ENCODE results near the gene MAP3K8. TPM values are rescaled to one million over a fixed set of nuclear protein-coding genes. Genes with fewer than 3 reads are reported as not detected.
A peak's percentile ranks its signal among the peaks of the same experiment; 100 is the strongest.

The MAP3K8 gene
- total and polyA plus RNA-seq, 9 of the 15 experiments (the other 6 are each of a cell fraction or from before 2014, with no cell fraction given), result 6.9 to 23.6 (median 13.6) TPM

DNA sequence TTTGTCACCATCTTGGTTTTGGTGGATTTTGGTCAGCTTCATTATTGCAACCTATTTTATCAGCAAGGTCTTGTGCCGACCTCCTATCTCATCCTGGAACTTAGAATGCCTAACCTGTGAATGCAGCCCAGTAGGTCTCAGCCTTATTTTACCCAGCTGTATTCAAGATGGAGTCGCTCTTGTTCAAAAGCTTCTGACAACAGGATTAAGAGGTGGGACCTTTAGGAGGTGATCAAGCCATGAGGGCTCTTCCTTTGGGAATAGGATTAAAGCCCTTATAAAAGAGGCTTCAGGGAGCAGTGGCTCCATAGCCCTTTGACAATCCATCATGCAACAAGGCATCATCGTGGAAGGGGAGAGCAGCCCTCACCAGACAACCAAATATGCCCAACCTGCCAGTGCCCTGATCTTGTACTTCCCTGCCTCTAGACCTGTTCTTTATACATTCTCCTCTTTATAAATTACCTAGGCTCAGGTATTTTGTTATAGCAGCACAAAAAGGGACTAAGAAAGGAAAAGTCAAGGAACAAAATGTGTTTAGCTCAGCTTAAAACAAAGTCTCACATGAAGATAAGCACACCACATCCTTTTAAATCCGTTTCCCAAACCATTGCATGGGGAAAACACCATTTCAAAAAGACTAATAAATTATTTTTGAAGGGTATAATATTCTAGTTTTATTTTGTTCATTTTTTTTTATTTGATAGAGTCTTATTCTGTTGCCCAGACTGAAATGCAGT, 8.5 kb upstream of the MAP3K8 start:
- no TSS peak for BruUV-seq (replicated peaks)
- Histone ChIP-seq H3K4me1 (replicated peaks in 1 of 2; ENCODE audit: control insufficient read depth in 2 of 2, insufficient read depth in 2 of 2, low read length in 2 of 2) (peaks cover 11 to 29% of the 10 kb centered on the region in 2 experiments; a peak in 4 of 5 replicates), H3K36me3 (ENCODE audit: control insufficient read depth, insufficient read depth, low read length) (no peaks in the 10 kb centered on the region), H3K9me1 (ENCODE audit: control insufficient read depth, insufficient read depth, low read length) (no peaks in the 10 kb centered on the region), H3K4me2 (ENCODE audit: insufficient read depth, low read length) (no peak overlapping the region), H4K20me1 (replicated peaks; ENCODE audit: control insufficient read depth, insufficient read depth, low read length) (no peaks in the 10 kb centered on the region), H3K4me3 (no peak overlapping the region), H3K27me3 (ENCODE audit: control insufficient read depth in 2 of 2, insufficient read depth in 2 of 2, low read length in 2 of 2) (no peaks in the 10 kb centered on the region), H3K27ac (ENCODE audit: extremely low read depth, low read depth, low read length) (no peak overlapping the region), H3K9me3 (replicated peaks; ENCODE audit: control insufficient read depth, insufficient read depth, low read depth, low read length) (no peaks in the 10 kb centered on the region), H2AFZ (ENCODE audit: low read depth, low read length) (no peak overlapping the region), H3K79me2 (ENCODE audit: control insufficient read depth, insufficient read depth, low read length) (no peaks in the 10 kb centered on the region), H3K9ac (ENCODE audit: insufficient read depth in 1 of 2, low read depth in 2 of 2, low read length in 2 of 2) (no peak overlapping the region)
- DNase-seq (ENCODE audit: extremely low read depth in 1 of 4, low spot score in 3 of 4), result no peak
- WGBS (ENCODE audit: insufficient coverage, low coverage, missing lambda C conversion rate), result 59% methylated on average over 4 of the region's 4 CpGs
- ChIA-PET CTCF (ENCODE audit: low intra/inter-chr PET ratio) (no interaction called here), POLR2A (interaction anchor here (0.7 to 0.8 kb wide), 3 partner anchors 8 to 24 kb away, joined by 3 to 4 read pairs (median 3); no protein-coding TSS in a partner anchor)
- intact Hi-C loops (cut with micrococcal nuclease), result no loop called here
- FAIRE-seq, result no peak
- in situ Hi-C loops (cut with MboI), result no loop called here
- ATAC-seq, result no peak
- no peak for TF ChIP-seq SMARCB1 (IDR thresholded peaks at IDR 0.05; ENCODE audit: insufficient read length, low read depth)
- 0 out of 2 replicates have a peak, but pooled peaks have one; percentile 49 for TF ChIP-seq PPARD (CRISPR knock-in tag; IDR thresholded peaks at IDR 0.05)
- TF ChIP-seq MAFF (IDR thresholded peaks at IDR 0.05; ENCODE audit: low read length), result 0 out of 2 replicates have a peak, but pooled peaks have one; percentile 6
- TF ChIP-seq PTRF (tag; IDR thresholded peaks at IDR 0.05), result peak; percentile 94
- peak; percentile 72; the same call in 1 of the 2 replicates for TF ChIP-seq ZNF444 (CRISPR knock-in tag; IDR thresholded peaks at IDR 0.05)
- TF ChIP-seq DACH1 (IDR thresholded peaks at IDR 0.05; ENCODE audit: partially characterized antibody), result no peak
- peak; percentile 93 for TF ChIP-seq MECOM (CRISPR knock-in tag; IDR thresholded peaks at IDR 0.05)
- TF ChIP-seq, protein P1, sequence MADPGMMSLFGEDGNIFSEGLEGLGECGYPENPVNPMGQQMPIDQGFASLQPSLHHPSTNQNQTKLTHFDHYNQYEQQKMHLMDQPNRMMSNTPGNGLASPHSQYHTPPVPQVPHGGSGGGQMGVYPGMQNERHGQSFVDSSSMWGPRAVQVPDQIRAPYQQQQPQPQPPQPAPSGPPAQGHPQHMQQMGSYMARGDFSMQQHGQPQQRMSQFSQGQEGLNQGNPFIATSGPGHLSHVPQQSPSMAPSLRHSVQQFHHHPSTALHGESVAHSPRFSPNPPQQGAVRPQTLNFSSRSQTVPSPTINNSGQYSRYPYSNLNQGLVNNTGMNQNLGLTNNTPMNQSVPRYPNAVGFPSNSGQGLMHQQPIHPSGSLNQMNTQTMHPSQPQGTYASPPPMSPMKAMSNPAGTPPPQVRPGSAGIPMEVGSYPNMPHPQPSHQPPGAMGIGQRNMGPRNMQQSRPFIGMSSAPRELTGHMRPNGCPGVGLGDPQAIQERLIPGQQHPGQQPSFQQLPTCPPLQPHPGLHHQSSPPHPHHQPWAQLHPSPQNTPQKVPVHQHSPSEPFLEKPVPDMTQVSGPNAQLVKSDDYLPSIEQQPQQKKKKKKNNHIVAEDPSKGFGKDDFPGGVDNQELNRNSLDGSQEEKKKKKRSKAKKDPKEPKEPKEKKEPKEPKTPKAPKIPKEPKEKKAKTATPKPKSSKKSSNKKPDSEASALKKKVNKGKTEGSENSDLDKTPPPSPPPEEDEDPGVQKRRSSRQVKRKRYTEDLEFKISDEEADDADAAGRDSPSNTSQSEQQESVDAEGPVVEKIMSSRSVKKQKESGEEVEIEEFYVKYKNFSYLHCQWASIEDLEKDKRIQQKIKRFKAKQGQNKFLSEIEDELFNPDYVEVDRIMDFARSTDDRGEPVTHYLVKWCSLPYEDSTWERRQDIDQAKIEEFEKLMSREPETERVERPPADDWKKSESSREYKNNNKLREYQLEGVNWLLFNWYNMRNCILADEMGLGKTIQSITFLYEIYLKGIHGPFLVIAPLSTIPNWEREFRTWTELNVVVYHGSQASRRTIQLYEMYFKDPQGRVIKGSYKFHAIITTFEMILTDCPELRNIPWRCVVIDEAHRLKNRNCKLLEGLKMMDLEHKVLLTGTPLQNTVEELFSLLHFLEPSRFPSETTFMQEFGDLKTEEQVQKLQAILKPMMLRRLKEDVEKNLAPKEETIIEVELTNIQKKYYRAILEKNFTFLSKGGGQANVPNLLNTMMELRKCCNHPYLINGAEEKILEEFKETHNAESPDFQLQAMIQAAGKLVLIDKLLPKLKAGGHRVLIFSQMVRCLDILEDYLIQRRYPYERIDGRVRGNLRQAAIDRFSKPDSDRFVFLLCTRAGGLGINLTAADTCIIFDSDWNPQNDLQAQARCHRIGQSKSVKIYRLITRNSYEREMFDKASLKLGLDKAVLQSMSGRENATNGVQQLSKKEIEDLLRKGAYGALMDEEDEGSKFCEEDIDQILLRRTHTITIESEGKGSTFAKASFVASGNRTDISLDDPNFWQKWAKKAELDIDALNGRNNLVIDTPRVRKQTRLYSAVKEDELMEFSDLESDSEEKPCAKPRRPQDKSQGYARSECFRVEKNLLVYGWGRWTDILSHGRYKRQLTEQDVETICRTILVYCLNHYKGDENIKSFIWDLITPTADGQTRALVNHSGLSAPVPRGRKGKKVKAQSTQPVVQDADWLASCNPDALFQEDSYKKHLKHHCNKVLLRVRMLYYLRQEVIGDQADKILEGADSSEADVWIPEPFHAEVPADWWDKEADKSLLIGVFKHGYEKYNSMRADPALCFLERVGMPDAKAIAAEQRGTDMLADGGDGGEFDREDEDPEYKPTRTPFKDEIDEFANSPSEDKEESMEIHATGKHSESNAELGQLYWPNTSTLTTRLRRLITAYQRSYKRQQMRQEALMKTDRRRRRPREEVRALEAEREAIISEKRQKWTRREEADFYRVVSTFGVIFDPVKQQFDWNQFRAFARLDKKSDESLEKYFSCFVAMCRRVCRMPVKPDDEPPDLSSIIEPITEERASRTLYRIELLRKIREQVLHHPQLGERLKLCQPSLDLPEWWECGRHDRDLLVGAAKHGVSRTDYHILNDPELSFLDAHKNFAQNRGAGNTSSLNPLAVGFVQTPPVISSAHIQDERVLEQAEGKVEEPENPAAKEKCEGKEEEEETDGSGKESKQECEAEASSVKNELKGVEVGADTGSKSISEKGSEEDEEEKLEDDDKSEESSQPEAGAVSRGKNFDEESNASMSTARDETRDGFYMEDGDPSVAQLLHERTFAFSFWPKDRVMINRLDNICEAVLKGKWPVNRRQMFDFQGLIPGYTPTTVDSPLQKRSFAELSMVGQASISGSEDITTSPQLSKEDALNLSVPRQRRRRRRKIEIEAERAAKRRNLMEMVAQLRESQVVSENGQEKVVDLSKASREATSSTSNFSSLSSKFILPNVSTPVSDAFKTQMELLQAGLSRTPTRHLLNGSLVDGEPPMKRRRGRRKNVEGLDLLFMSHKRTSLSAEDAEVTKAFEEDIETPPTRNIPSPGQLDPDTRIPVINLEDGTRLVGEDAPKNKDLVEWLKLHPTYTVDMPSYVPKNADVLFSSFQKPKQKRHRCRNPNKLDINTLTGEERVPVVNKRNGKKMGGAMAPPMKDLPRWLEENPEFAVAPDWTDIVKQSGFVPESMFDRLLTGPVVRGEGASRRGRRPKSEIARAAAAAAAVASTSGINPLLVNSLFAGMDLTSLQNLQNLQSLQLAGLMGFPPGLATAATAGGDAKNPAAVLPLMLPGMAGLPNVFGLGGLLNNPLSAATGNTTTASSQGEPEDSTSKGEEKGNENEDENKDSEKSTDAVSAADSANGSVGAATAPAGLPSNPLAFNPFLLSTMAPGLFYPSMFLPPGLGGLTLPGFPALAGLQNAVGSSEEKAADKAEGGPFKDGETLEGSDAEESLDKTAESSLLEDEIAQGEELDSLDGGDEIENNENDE (IDR thresholded peaks at IDR 0.05; ENCODE audit: low read depth, low read length), result no peak
- peak; percentile 68 for TF ChIP-seq KLF13 (tag; IDR thresholded peaks at IDR 0.05; ENCODE audit: borderline replicate concordance, low read depth)
- 0 out of 2 replicates have a peak, but pooled peaks have one; percentile 57 for TF ChIP-seq HOXB6 (CRISPR knock-in tag; IDR thresholded peaks at IDR 0.05; ENCODE audit: borderline replicate concordance)
